ENCODE measurements around the gene GRAP.
A peak's percentile ranks its signal among the peaks of the same experiment; 100 is the strongest.
"Not testable (repeated sequence)": the region's sequence is repeated elsewhere in the genome, so short reads cannot be mapped to it uniquely, and the experiment has no call there.

GRAP gene

DNA sequence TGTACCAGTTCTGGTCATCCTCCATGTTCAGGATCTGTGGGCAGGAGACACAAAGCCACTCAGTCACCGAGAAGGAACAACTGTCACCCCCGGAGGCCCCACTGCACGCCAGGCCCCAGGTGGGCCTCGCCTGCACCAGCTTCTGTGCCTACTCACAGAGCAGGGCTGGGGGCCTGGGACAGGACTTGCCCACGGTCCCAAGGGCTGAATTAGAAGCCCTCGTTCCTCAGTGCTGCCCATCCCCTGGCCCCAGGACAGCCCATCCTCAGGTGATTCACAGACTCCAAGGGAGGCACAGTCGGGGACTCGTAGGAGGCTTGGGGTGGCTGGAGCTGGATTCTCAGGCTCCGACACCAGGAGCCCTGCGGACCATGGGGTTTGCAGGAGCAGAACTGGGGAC is 4.9 kb downstream of the GRAP start:
- not testable (repeated sequence) for DNase-seq

- DNase-seq, result not testable (repeated sequence)
Measured at GRCh38 chr17:19040350-19040749, 6.4 kb downstream of the GRAP start.

DNA sequence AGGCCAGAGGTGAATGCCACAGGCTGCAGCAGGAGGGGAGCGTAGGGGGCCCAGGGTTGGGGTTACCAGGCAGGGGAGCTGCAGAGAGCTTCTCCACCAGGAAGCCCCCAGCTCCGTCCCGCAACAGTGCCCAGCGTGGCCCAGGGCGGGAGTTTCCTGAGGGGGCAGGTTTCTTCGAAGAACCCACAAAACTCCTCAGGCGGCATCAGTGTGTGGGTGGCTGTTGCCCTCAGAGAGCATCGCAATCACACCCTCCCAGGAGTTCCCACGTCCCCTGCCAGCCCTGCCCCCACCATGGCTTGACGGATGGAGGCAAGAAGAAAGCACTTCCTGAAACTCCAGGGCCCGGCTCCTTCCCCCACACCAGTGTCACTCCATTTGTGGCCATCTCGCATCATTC is 8.0 kb downstream of the GRAP start:
- DNase-seq, result not testable (repeated sequence)

DNA sequence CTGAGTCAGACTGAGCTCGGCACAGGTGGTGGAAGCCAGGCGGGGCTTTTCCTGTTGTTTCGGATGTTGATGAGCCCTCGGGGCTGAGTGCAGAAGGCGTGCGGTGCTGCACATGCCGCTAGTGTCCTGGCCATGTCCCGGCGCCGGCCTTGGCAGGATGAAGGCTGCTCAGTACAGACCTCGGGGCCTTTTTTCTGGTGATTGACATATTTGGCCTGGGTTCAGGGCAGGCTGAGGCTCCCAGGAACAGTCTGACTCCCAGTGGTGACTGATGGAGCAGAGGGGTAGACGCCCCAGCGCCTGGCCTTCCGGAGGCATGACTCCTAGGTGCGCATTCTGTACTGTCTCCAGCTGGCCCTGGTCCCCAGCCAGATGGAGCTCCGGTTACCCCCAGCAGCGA is 8.8 kb downstream of the GRAP start:
- DNase-seq, result not testable (repeated sequence)

- DNase-seq, result not testable (repeated sequence)
Measured at GRCh38 chr17:19037547-19037946, 9.2 kb downstream of the GRAP start.

GRCh38 chr17:19036186-19036585 is 10.6 kb downstream of the GRAP start:
- not testable (repeated sequence) for DNase-seq

DNA sequence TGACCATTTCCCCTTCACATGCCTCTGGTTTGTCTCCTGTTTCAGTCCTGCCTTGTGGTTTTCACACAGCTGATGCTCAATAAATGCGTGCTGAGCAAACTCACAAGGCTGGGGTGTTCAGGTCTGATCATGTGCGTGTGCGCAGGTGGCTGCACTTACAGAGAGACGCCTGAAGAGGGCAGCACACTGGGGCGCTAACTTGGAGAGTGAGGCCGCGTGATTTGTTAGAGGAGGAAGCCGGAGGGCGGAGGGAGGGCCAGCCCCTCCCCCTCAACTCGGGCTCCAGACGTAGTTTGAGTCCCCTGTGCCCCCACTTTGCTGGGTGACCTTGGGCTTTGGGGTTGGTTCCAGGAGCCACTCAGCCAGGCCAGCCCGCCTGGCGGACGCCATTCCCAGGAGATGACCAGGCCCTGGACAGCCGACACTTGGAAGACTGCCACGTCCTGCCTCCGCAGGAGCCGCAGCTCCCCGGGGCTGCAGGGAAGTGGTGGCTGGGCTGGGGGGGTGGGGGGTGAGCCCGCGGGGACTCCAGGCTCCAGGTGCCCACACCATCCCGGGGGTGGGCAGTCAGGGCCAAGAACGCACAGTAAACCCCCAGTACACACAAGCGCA is 14.3 kb downstream of the GRAP start:
- DNase-seq, result not testable (repeated sequence)

DNA sequence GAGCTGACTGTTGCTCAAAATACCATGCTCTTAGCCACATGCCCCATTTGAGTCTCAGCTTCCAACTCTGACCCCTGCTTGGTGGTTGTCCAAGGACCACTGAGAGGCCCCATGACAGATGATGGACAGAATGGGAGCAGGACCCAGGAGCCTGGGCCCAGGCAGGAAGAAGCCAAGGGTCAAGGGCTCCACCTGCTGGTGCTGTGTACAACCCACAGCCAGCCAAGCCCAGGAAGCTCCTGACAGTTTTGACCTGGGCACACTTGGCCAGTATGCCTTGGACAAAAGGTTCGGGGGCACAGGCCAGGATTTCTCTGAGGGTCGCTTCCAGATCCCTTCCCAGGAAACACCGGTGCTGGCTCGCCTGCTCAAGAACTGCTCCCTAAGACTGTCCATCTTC is 15.0 kb downstream of the GRAP start:
- DNase-seq, result not testable (repeated sequence)

- DNase-seq, result not testable (repeated sequence)
Measured at GRCh38 chr17:19030771-19031449, 15.8 kb downstream of the GRAP start.

DNA sequence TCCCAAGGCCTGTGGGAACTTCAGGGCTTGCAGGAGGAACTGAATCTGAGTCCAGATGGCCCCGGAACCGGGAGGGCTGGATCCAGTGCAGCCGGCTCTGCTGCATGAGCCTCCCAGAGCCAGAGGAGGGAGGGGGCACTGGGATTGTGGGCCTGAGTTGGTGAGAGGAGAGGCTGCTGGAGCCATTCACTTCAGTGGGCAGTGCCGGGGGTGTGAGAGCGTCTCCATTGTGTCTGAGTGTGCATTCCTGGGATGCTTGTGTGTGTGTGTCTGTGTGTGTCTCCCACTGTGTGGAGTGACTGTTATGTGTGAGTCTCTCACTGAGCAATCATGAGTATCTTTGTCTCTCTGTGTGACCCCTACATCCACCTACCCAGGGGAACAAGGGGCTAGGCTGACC is 17.0 kb downstream of the GRAP start:
- DNase-seq, result not testable (repeated sequence)

- not testable (repeated sequence) for DNase-seq
Measured at GRCh38 chr17:19028671-19029070, 18.1 kb downstream of the GRAP start.

- DNase-seq, result no peak
Measured at GRCh38 chr17:19024101-19025078, 22.4 kb downstream of the GRAP start.

DNA sequence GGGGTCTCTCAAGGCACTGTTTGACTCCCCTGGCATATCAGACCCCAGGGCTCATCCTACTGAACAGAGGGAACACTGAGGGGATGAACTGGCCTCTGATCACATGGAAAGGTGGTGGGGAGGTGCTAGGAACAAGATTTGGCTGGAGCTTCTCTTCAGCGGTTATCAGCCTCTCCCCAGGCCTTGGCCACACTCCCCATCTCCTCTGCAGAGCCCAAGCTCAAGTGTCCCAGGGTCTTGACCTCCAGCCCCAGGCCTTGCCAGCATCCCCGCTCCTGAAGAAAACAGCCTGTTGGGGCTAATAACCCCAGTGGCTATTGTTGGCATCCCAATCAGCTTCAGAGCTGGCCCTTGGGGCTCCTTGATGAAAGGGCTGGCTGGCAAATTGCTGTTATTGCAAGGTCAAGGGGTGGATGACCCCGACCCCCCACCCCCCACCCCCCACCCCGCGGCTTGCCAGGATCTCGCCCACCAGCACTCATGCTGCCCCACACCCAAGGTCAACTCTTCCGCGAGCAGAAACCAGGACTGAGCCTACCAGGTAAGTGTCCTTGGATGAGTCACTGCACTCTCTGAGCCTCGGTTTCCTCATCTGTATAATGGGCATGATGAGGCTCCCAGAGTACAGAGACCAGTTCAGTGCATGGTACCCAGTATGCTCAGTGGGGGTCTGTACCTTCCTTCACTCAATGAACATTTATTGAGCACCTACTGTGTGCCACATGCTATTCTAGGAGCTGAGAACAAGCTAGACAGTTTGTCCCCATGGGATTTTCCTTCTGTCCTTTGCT is 23.4 kb downstream of the GRAP start:
- DNase-seq, result no peak

DNA sequence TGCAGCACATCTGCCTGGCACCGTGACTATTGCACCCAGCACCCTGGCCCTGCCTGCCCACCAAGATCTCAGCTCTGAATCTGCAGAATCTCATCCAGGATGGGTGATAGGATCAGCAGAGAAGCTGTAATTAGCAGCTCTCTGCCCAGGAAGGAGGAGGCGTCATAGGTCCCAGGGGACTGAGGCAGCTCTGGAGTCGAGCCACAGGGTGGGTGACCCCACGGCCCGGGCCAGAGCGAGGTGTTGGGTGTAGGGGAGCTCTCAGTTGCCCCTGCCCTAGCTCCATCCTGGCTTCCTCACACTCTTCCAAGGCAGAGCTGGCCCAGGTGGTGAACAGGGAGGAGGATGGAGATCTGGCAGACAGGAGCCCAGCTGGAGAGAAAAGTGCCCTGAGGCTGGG is 24.0 kb downstream of the GRAP start:
- DNase-seq, result no peak

DNA sequence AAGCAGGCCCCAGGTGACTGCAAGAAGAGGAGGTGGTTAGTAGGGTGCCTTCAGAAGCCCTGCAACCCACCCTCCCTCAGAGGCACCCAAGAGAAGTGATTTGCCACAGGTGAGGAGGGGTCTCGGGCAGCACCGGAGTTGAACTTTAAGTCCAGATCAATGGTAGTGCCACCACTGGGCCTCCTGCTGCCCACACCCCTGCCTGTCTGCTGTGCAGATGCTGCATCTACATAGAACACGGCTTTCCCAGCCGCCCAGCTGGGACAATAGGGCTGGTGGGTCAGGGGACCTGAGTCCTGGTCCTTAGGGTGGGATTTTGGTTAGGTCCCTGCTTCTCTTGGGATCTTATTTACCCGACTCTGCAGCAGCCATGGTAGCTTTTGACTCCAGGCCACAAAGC is 24.6 kb downstream of the GRAP start:
- no peak for DNase-seq

GRCh38 chr17:19021622-19022083 is 25.1 kb downstream of the GRAP start:
- DNase-seq, result peak; percentile 41

- DNase-seq, result not testable (repeated sequence)
Measured at GRCh38 chr17:19021011-19021621, 25.6 kb downstream of the GRAP start.

DNA sequence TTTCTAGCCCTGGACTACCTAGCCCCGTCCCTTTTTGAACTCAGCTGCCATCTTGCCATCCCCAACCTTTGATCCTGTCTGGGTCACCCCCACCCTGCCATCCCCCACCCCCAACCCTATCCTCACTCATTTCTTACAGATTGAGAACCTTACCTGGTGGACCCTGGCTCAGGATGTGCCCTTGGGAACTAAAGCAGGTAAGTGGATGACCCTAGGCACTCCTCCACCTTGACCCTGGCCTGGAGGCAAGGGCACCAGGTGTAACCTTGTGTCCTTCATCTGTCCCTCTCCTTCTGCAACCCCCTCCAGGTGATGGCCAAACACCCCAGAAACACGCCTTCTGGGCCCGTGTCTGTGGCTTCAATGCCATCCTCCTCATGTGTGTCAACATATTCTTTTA is 26.7 kb downstream of the GRAP start:
- no peak for DNase-seq

- DNase-seq, result no peak
Measured at GRCh38 chr17:19019041-19019941, 27.5 kb downstream of the GRAP start.

- no peak for DNase-seq
Measured at GRCh38 chr17:19018600-19018950, 28.2 kb downstream of the GRAP start.

All from hematopoietic multipotent progenitor cell treated with erythropoietin and hydrocortisone succinate and interleukin-3 and kit ligand, for 8 days (in vitro differentiated cells).